GM12878 (cell line): Measurements from ENCODE around the gene CIB4. TPM values are rescaled to one million over a fixed set of nuclear protein-coding genes. Genes with fewer than 3 reads are reported as not detected.

ENCODE experiments used
- ATAC-seq: fragments of 200-7000 bp; cut with Tn5 transposase; 3 replicates; pipeline ENCODE4 v1.9.1; 2020; ENCODE audit warnings: mild to moderate bottlenecking, moderate library complexity
- BruUV-seq: library from RNA; stranded (reverse); fragments of 400-500 nt; replicated peaks from 2 replicates; lab custom pipeline; 2021; lab: Mats Ljungman, UMichigan
- CTCF ChIA-PET: fragments of 300-600 bp; sonication (Branson Sonifier 250); formaldehyde crosslinking; extraction: SDS; loops from one replicate; lab custom pipeline; 2021; ENCODE audit warnings: inconsistent platforms; lab: Yijun Ruan, JAX
- POLR2A ChIA-PET: fragments of 350-600 bp; formaldehyde crosslinking; extraction: SDS; loops from one replicate; lab custom pipeline; 2021; ENCODE audit warnings: inconsistent platforms; lab: Charles Lee
- RAD21 ChIA-PET: fragments of 300-600 bp; sonication (Branson Sonifier 250); formaldehyde crosslinking; loops from one replicate; lab custom pipeline; 2023; ENCODE audit warnings: antibody characterized with exemption; ENCODE audit not compliant: unreplicated experiment; lab: Charles Lee
- SMC1A ChIA-PET: fragments of 300-600 bp; sonication (Branson Sonifier 250); formaldehyde crosslinking; loops from one replicate; lab custom pipeline; 2023; ENCODE audit not compliant: unreplicated experiment, uncharacterized antibody; lab: Charles Lee
- DNase-seq: peaks from one replicate; pipeline ENCODE4 v3.0.0-alpha.2; 2011; ENCODE audit warnings: low read depth, low spot score
- FAIRE-seq: peaks from 3 replicates; lab custom pipeline; 2011; peaks lifted over from hg19 to GRCh38; lab: Jason Lieb, UNC
- H2AFZ ChIP-seq: 2 replicates; pipeline ENCODE4 v1.6.0; 2011; ENCODE audit warnings: low read depth, low read length, control low read depth; ENCODE audit not compliant: control insufficient read depth
- H3K27ac ChIP-seq: 2 replicates; pipeline ENCODE4 v1.5.1; 2011; ENCODE audit warnings: control low read depth; ENCODE audit not compliant: control insufficient read depth, insufficient read depth
- H3K27me3 ChIP-seq, 2 experiments: replicated peaks in 1 of 2; 2 replicates each; pipeline versions ENCODE4 v1.6.0 to v1.6.1; 2011; ENCODE audit warnings: low read length in 1 of 2; ENCODE audit not compliant: control insufficient read depth in 2 of 2, insufficient read depth in 2 of 2
- H3K36me3 ChIP-seq, 2 experiments: 2 replicates each; pipeline ENCODE4 v1.5.1; 2011; ENCODE audit warnings: low read length in 1 of 2; ENCODE audit not compliant: control insufficient read depth in 2 of 2, insufficient read depth in 2 of 2
- H3K4me1 ChIP-seq: 2 replicates; pipeline ENCODE4 v1.6.1; 2011; ENCODE audit warnings: mild to moderate bottlenecking, low read length, moderate library complexity, mixed read lengths; ENCODE audit not compliant: control insufficient read depth, insufficient read depth
- H3K4me2 ChIP-seq: 2 replicates; pipeline ENCODE4 v1.6.0; 2011; ENCODE audit warnings: control low read depth; ENCODE audit not compliant: control insufficient read depth, insufficient read depth
- H3K4me3 ChIP-seq: fragments of 200-600 bp; sonication (generic); 2 replicates; pipeline ENCODE4 v1.5.1; 2016
- H3K79me2 ChIP-seq: 2 replicates; pipeline ENCODE4 v1.6.0; 2011; ENCODE audit warnings: low read length; ENCODE audit not compliant: control insufficient read depth, insufficient read depth
- H3K9ac ChIP-seq: 2 replicates; pipeline ENCODE4 v1.8.0; 2011; ENCODE audit warnings: low read length, control low read depth, mixed read lengths; ENCODE audit not compliant: control insufficient read depth, insufficient read depth
- H3K9me3 ChIP-seq: replicated peaks from 3 replicates; pipeline ENCODE4 v1.5.1; 2011; ENCODE audit warnings: mild to moderate bottlenecking, low read length; ENCODE audit not compliant: control insufficient read depth, insufficient read depth
- H4K20me1 ChIP-seq: 2 replicates; pipeline ENCODE4 v1.6.0; 2011; ENCODE audit not compliant: control insufficient read depth, insufficient read depth
- KLF5 ChIP-seq: fragments of 450-650 bp; IDR thresholded peaks from 2 replicates; pipeline ENCODE4 v1.6.1; 2014; ENCODE audit warnings: mild to moderate bottlenecking; ENCODE audit not compliant: partially characterized antibody
- MEF2A ChIP-seq: IDR thresholded peaks from 2 replicates; pipeline ENCODE4 v1.6.1; 2011; ENCODE audit warnings: low read depth, mild to moderate bottlenecking, low read length, moderate library complexity; ENCODE audit not compliant: insufficient read depth
- MEF2B ChIP-seq: fragments of 450-650 bp; IDR thresholded peaks from 2 replicates; pipeline ENCODE4 v1.6.1; 2018; ENCODE audit warnings: mild to moderate bottlenecking, moderate library complexity; ENCODE audit not compliant: partially characterized antibody, poor library complexity, severe bottlenecking
- POLR2AphosphoS2 ChIP-seq: IDR thresholded peaks from 2 replicates; pipeline ENCODE4 v1.6.1; 2011; ENCODE audit warnings: low read depth, mild to moderate bottlenecking, low read length, improper control_type of control experiment, moderate library complexity
- WGBS: methylation state at CpG from one replicate; pipeline ENCODE4 v1.1.6; 2016; ENCODE audit warnings: low lambda C conversion rate; ENCODE audit not compliant: insufficient replicate concordance, insufficient coverage; ENCODE audit errors: missing lambda C conversion rate; 5-methylcytosine and 5-hydroxymethylcytosine counted together
- in situ Hi-C: fragments of 300-500 bp; cut with MboI; formaldehyde crosslinking; loops from 9 replicates; pipeline ENCODE4 v1.14.3; 2018; ENCODE audit warnings: mixed read lengths
- intact Hi-C: fragments of 100-400 bp; cut with micrococcal nuclease; formaldehyde crosslinking; loops from one replicate; pipeline ENCODE4 v1.14.2; 2022; ENCODE audit not compliant: unreplicated experiment
- polyA plus RNA-seq, 11 experiments: library from polyadenylated mRNA; depleted of rRNA in 4 of 11; unstranded in 6 of 11; stranded (reverse) in 5 of 11; fragments of >200 nt; fragmentation: Nextera tagmentation in 4 of 11; fragmentation: Illumina TruSeq in 1 of 11; extraction: Ambion mirVana in 4 of 11; extraction: Trizol in 1 of 11; gene quantifications; 1 replicate in 1 of 11; 2 replicates in 10 of 11; pipeline versions ENCODE4 v1.2.1 to v1.2.3, GENCODE V29; 2011 to 2016; ENCODE audit warnings: inconsistent platforms in 2 of 11, missing spikeins in 2 of 11, low read depth in 1 of 11
- total RNA-seq, 4 experiments: library from RNA; depleted of rRNA in 3 of 4; stranded (reverse); fragments of >200 nt in 3 of 4; fragmentation: Illumina TruSeq in 1 of 4; extraction: Trizol in 1 of 4; gene quantifications; 2 replicates each; pipeline versions ENCODE4 v1.2.1 to v1.2.3, GENCODE V29; 2013 to 2021
- TF ChIP-seq, protein P1 (sequence below): fragments of 450-650 bp; IDR thresholded peaks from 2 replicates; pipeline ENCODE4 v1.6.1; 2017; ENCODE audit warnings: mild to moderate bottlenecking, moderate library complexity
- TF ChIP-seq, protein P2 (sequence below): IDR thresholded peaks from 2 replicates; pipeline ENCODE4 v1.6.1; 2011; ENCODE audit warnings: low read depth, low read length, improper control_type of control experiment, borderline replicate concordance

The CIB4 gene
- total and polyA plus RNA-seq, 10 of the 15 experiments (the other 5 are each of a cell fraction or from before 2014, with no cell fraction given): not detected

GRCh38 chr2:26558271-26559043 lies 82.7 kb downstream of the CIB4 start:
- ChIA-PET RAD21 (no interaction called here), SMC1A (no interaction called here), CTCF (no interaction called here), POLR2A (no interaction called here)
- DNase-seq (no peak), ATAC-seq (no peak), FAIRE-seq (no peak)
- no peaks in the 10 kb centered on the region for H3K9me3 ChIP-seq
- no peak overlapping the region for H3K27ac ChIP-seq
- no peak overlapping the region for H3K4me3 ChIP-seq
- peaks cover 9 to 14% of the 10 kb centered on the region in 2 experiments for H3K27me3 ChIP-seq
- H3K36me3 ChIP-seq: no peaks in the 10 kb centered on the region
- no TSS peak for BruUV-seq
- H3K9ac ChIP-seq: no peak overlapping the region
- H3K4me1 ChIP-seq: no peaks in the 10 kb centered on the region
- H2AFZ ChIP-seq: no peak overlapping the region
- no peaks in the 10 kb centered on the region for H4K20me1 ChIP-seq
- H3K79me2 ChIP-seq: no peaks in the 10 kb centered on the region
- intact Hi-C loops (no loop called here), in situ Hi-C loops (no loop called here)
- TF ChIP-seq MEF2A: no peak
- TF ChIP-seq KLF5: no peak
- TF ChIP-seq, protein P1, sequence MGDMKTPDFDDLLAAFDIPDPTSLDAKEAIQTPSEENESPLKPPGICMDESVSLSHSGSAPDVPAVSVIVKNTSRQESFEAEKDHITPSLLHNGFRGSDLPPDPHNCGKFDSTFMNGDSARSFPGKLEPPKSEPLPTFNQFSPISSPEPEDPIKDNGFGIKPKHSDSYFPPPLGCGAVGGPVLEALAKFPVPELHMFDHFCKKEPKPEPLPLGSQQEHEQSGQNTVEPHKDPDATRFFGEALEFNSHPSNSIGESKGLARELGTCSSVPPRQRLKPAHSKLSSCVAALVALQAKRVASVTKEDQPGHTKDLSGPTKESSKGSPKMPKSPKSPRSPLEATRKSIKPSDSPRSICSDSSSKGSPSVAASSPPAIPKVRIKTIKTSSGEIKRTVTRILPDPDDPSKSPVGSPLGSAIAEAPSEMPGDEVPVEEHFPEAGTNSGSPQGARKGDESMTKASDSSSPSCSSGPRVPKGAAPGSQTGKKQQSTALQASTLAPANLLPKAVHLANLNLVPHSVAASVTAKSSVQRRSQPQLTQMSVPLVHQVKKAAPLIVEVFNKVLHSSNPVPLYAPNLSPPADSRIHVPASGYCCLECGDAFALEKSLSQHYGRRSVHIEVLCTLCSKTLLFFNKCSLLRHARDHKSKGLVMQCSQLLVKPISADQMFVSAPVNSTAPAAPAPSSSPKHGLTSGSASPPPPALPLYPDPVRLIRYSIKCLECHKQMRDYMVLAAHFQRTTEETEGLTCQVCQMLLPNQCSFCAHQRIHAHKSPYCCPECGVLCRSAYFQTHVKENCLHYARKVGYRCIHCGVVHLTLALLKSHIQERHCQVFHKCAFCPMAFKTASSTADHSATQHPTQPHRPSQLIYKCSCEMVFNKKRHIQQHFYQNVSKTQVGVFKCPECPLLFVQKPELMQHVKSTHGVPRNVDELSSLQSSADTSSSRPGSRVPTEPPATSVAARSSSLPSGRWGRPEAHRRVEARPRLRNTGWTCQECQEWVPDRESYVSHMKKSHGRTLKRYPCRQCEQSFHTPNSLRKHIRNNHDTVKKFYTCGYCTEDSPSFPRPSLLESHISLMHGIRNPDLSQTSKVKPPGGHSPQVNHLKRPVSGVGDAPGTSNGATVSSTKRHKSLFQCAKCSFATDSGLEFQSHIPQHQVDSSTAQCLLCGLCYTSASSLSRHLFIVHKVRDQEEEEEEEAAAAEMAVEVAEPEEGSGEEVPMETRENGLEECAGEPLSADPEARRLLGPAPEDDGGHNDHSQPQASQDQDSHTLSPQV: no peak
- TF ChIP-seq, protein P2, sequence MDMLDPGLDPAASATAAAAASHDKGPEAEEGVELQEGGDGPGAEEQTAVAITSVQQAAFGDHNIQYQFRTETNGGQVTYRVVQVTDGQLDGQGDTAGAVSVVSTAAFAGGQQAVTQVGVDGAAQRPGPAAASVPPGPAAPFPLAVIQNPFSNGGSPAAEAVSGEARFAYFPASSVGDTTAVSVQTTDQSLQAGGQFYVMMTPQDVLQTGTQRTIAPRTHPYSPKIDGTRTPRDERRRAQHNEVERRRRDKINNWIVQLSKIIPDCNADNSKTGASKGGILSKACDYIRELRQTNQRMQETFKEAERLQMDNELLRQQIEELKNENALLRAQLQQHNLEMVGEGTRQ: no peak
- TF ChIP-seq POLR2AphosphoS2: no peak
- TF ChIP-seq MEF2B: no peak
- 32% methylated on average over 27 of the region's 27 CpGs for WGBS
- no peak overlapping the region for H3K4me2 ChIP-seq
